IPS-18a (cell line): ENCODE data around the gene SSR3.

Source experiments
- H3K27ac ChIP-seq: one replicate; pipeline ENCODE4 v1.5.1; 2013; ENCODE audit warnings: low read length
- H3K27me3 ChIP-seq: one replicate; pipeline ENCODE4 v1.6.1; 2013; ENCODE audit warnings: mild to moderate bottlenecking, low read length; ENCODE audit not compliant: control insufficient read depth, insufficient read depth
- H3K36me3 ChIP-seq: one replicate; pipeline ENCODE4 v1.6.1; 2013; ENCODE audit warnings: low read depth, low read length; ENCODE audit not compliant: control insufficient read depth
- H3K4me1 ChIP-seq: one replicate; pipeline ENCODE4 v1.6.1; 2013; ENCODE audit warnings: low read depth, low read length; ENCODE audit not compliant: control insufficient read depth
- H3K4me3 ChIP-seq: one replicate; pipeline ENCODE4 v1.5.1; 2013; ENCODE audit warnings: low read length
- H3K9ac ChIP-seq: one replicate; pipeline ENCODE4 v1.6.1; 2013; ENCODE audit warnings: mild to moderate bottlenecking, low read length, moderate library complexity
- H3K9me3 ChIP-seq: one replicate; pipeline ENCODE4 v1.6.1; 2013; ENCODE audit warnings: low read depth, low read length; ENCODE audit not compliant: control insufficient read depth

SSR3 gene

DNA sequence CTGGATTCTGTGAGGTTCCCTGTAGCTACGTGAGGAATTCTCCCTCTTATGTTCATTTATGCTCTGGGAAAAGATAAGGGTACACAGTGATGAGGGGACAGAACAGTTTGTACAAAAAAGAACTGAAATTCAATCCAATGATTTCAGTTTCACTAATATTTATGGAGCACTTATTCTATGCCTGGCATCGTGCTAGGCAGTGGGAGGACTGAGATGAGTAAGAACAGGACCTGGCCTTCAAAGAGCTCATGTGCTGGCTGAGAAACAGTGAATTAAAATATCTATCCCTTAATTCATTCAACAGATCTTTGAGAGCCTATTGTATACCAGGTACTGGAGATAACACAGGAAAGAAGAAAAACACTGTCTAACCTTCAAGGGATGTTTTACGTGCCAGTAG, 22.2 kb downstream of the SSR3 start:
- H3K27ac ChIP-seq, result no peak overlapping the region
- H3K9me3 ChIP-seq, result no peaks in the 10 kb centered on the region
- H3K27me3 ChIP-seq, result no peaks in the 10 kb centered on the region
- H3K9ac ChIP-seq, result no peak overlapping the region
- H3K36me3 ChIP-seq, result peaks cover under 1% of the 10 kb centered on the region
- H3K4me3 ChIP-seq, result no peak overlapping the region
- H3K4me1 ChIP-seq, result peaks cover 8% of the 10 kb centered on the region

DNA sequence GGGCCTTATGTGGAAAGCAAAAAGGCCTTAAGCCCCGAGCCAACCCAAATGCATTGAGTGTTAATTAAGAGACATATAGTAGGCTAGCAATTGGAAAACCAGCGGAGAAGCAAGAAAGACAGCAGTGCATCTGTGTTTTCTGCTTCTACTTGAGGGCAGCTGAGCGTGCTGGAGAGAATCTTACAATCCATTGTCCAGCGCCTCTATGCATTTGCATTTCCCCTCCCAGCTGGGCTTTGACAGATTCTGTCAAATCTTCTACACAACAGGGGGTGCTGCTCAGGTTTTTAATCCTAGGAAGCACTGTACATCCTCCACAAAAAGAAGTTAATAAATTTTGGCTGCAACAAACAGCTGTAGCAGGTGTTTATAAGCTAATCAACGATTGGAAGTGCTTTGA, 23.9 kb downstream of the SSR3 start:
- no peak overlapping the region for H3K27ac ChIP-seq
- H3K9ac ChIP-seq, result no peak overlapping the region
- peaks cover 8% of the 10 kb centered on the region for H3K4me1 ChIP-seq
- H3K4me3 ChIP-seq, result no peak overlapping the region
- no peaks in the 10 kb centered on the region for H3K9me3 ChIP-seq
- H3K27me3 ChIP-seq, result no peaks in the 10 kb centered on the region
- no peaks in the 10 kb centered on the region for H3K36me3 ChIP-seq

DNA sequence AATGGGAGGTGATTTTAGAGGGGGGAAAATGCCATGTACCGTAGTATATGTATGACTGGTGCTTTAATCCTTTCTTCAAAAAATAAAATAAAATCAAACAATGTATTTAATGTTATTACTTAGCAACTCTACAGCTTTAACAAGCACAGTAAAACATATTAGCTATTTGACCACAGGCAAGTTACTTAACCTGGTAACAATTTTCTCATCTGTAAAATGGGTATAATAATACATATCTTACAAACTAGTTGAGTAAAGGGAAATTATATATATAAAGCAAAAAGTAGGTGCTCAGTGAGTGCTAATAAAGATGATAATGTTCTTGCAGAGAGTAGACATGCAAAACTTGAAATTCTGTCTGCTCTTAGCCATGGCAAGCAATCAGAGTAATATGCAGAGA, 27.9 kb downstream of the SSR3 start:
- H3K27me3 ChIP-seq, result no peaks in the 10 kb centered on the region
- H3K4me3 ChIP-seq, result no peak overlapping the region
- H3K36me3 ChIP-seq, result no peaks in the 10 kb centered on the region
- no peak overlapping the region for H3K9ac ChIP-seq
- H3K9me3 ChIP-seq, result no peaks in the 10 kb centered on the region
- H3K4me1 ChIP-seq, result peaks cover 7% of the 10 kb centered on the region
- H3K27ac ChIP-seq, result no peak overlapping the region

DNA sequence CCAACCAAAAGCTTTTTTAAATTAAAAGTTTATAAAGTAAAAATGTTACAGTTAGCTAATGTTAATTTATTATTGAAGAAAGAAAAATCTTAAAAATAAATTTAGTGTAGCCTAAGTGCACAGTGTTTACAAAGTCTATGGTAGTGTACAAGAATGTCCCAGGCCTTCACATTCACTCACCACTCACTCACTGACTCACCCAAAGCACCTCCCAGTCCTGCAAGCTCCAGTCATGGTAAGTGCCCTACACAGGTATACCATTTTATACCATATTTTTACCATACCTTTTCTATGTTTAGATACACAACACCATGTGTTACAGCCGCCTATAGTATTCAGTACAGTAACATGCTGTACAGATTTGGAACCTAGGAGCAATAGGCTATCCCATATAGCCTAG, 29.1 kb downstream of the SSR3 start:
- peaks cover 7% of the 10 kb centered on the region for H3K4me1 ChIP-seq

DNA sequence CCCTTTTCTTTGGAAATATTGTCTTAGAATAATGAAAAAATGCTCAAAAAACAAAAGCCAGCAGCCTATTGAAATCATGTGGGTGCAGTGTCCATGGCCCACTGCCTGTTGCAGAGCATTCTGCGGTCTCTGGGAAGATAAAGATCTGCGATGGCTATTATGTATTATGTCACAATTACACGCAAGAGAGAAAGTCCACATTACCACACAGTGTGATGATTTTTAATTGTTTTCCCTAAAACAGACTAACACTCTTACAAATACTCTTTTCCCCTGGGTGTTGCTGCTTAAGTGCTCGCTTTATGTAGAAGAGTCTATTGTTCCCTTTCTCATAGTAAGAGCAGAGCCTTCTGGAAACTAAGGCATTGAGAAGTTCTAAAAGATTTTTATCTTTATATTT, 32.2 kb downstream of the SSR3 start:
- no peak overlapping the region for H3K9ac ChIP-seq
- H3K9me3 ChIP-seq, result no peaks in the 10 kb centered on the region
- H3K36me3 ChIP-seq, result no peaks in the 10 kb centered on the region
- H3K27me3 ChIP-seq, result no peaks in the 10 kb centered on the region
- peaks cover 7% of the 10 kb centered on the region for H3K4me1 ChIP-seq
- no peak overlapping the region for H3K27ac ChIP-seq
- no peak overlapping the region for H3K4me3 ChIP-seq

More for the DNA sequence above, 29.1 kb downstream of the SSR3 start:
- H3K27ac ChIP-seq, result no peak overlapping the region
- no peaks in the 10 kb centered on the region for H3K27me3 ChIP-seq
- H3K36me3 ChIP-seq, result no peaks in the 10 kb centered on the region
- H3K9me3 ChIP-seq, result no peaks in the 10 kb centered on the region
- no peak overlapping the region for H3K4me3 ChIP-seq
- H3K9ac ChIP-seq, result no peak overlapping the region

DNA sequence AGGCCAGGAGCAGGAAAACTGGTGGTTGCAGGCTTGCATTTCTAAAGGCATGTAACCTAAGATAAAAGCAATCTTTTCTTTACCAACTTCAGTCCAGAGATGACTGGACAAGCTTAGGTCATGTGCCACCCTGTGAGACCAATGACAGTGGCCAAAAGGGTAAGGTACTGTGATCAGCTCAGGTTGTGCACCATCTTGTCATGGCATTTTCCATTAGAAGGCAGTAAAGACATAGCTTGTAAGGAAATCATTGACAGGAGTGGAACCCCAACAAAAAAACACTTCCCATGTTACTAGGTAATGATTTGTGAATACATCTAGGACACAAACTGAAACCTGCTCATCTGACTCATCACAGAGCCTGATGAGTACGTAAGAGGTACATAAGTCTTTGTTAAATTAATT, 35.2 kb downstream of the SSR3 start:
- H3K4me1 ChIP-seq, result peaks cover 17% of the 10 kb centered on the region
- no peaks in the 10 kb centered on the region for H3K9me3 ChIP-seq
- H3K27me3 ChIP-seq, result no peaks in the 10 kb centered on the region
- no peak overlapping the region for H3K4me3 ChIP-seq
- H3K27ac ChIP-seq, result no peak overlapping the region
- H3K9ac ChIP-seq, result no peak overlapping the region
- no peaks in the 10 kb centered on the region for H3K36me3 ChIP-seq

DNA sequence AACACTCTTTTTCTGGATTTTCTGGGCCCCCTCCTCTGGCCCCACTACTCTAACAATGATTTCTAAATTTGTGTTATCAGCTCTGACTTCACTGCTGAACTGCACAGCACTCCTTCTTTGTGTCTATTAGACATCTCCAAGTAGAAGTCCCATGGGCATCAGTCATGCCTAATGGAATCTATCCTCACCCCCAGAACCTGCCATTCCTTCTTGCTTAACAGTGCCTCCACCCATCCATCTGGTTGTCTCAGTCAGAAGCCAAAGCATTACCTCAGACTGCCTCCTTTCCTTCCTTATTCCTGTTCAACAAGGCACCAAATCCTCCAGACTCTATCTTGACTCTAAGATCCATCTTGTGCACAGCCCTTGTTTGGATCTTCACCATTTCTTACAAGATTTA, 36.2 kb downstream of the SSR3 start:
- Histone ChIP-seq H3K27me3 (no peaks in the 10 kb centered on the region), H3K4me3 (no peak overlapping the region), H3K9ac (no peak overlapping the region), H3K4me1 (peaks cover 18% of the 10 kb centered on the region), H3K27ac (no peak overlapping the region), H3K36me3 (no peaks in the 10 kb centered on the region), H3K9me3 (no peaks in the 10 kb centered on the region)

DNA sequence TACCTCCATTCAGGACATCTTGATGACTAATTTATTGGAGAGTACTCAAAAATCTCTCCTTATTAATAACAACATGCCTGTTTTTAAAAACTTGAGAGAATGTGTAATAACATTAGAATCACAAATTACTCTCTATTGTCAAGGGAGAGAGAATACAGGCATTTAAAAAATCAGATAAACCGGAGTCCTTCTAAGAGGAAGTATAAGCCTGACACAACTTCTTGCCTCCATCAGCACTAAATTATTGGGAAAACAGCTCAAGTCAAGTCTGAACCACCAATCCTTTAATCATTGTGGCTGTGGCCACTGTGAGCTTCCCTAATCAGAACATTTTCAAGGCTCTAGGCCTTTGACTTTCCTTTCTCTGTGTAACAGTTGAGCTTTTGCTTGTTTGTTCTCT, 38.0 kb downstream of the SSR3 start:
- H3K27me3 ChIP-seq, result no peaks in the 10 kb centered on the region
- no peak overlapping the region for H3K9ac ChIP-seq
- no peaks in the 10 kb centered on the region for H3K9me3 ChIP-seq
- no peak overlapping the region for H3K4me3 ChIP-seq
- H3K36me3 ChIP-seq, result no peaks in the 10 kb centered on the region
- no peak overlapping the region for H3K27ac ChIP-seq
- peaks cover 12% of the 10 kb centered on the region for H3K4me1 ChIP-seq

DNA sequence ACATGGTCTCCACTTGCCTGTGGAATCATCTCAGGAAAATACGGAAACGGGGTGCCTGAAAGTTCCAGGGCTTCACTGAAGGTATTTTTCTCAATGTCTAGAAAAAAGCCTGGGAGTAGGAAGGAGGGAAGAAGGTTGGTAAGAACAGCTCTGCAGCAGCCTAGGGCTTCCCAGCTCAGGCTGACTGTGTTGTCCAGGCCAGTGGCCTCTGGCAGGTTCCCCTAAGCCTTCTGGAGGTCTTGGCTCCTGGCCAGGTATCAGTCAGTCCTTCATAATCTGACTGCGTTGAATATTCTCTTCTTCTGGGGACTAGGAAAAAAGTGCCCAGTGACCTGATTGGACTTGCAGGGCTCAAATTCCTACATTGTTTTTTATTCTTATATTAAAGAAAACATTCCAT, 38.6 kb downstream of the SSR3 start:
- Histone ChIP-seq H3K27me3 (no peaks in the 10 kb centered on the region), H3K4me1 (peaks cover 12% of the 10 kb centered on the region), H3K9me3 (no peaks in the 10 kb centered on the region), H3K27ac (no peak overlapping the region), H3K4me3 (no peak overlapping the region), H3K36me3 (no peaks in the 10 kb centered on the region), H3K9ac (no peak overlapping the region)

DNA sequence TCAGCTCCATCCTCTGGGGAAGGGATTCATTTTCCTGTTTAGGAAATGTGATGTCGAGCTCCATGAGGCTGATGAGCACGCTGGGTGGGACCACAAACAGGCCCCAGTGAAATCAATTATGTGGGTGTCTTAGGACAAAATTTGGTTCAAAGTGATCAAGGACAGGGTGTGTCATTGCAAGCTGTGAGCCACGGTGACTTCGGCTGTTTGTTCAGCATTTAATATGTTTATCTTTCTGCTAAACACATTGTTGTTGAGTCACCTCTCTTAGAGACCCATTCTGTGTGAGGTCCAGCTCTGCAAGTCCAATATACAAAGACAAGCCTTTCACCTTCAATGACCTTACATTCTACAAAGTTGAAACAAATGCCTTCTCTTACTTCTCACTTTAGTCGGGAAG, 41.3 kb downstream of the SSR3 start:
- Histone ChIP-seq H3K36me3 (no peaks in the 10 kb centered on the region), H3K9ac (no peak overlapping the region), H3K4me1 (peaks cover 12% of the 10 kb centered on the region), H3K27ac (no peak overlapping the region), H3K4me3 (no peak overlapping the region), H3K9me3 (no peaks in the 10 kb centered on the region), H3K27me3 (no peaks in the 10 kb centered on the region)

DNA sequence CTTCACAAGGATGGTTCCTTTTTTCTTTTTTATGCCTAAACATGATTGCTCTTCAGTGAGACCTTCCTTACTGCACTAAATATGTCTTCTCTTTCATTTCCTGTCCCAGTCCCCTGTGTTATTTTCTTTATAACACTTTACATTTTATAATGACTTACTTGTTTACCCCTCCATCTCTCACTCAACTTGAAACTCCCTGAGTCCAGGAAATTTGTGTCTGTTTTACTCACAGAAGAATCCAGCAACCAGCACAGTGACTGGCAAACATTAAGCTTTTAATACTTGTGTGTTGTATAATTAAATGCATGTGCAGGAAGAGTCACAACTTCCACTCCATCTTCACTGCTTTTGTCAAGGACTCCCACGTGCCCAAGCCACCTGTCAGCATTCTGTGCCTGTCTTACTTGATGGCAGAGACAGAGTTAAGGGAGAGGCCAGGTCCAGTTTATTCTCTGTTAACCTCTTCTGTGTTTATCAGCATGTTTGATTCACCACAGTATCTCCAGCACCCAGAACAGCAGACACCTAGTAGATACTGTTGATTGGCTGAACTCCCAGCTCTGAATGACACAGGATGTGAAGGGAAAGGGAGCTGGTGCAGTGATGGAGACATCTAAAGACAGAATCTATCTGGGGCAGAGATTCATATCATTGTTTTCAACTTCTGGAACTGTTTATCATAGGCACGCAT, 42.8 kb downstream of the SSR3 start:
- Histone ChIP-seq H3K27me3 (no peaks in the 10 kb centered on the region), H3K36me3 (no peaks in the 10 kb centered on the region), H3K9me3 (no peaks in the 10 kb centered on the region), H3K27ac (no peak overlapping the region), H3K9ac (no peak overlapping the region), H3K4me1 (peaks cover 12% of the 10 kb centered on the region), H3K4me3 (no peak overlapping the region)
